Neural progenitor cell (in vitro differentiated cells): ENCODE results near the gene CMC1. TPM values are rescaled to one million over a fixed set of nuclear protein-coding genes. Genes with fewer than 3 reads are reported as not detected.

ENCODE experiments used
- DNase-seq: peaks from one replicate; pipeline ENCODE4 v3.0.0-alpha.2; 2016; ENCODE audit warnings: low spot score
- H2AFZ ChIP-seq: fragments of 200-600 bp; sonication (generic); replicated peaks from 2 replicates; pipeline ENCODE4 v1.6.1; 2016; ENCODE audit warnings: antibody characterized with exemption
- H3F3A ChIP-seq: fragments of 200-600 bp; sonication (generic); 2 replicates; pipeline ENCODE4 v1.6.1; 2016; ENCODE audit warnings: antibody characterized with exemption, low read depth
- H3K27ac ChIP-seq: fragments of 200-600 bp; sonication (generic); 2 replicates; pipeline ENCODE4 v1.5.1; 2016; ENCODE audit warnings: mild to moderate bottlenecking
- H3K27me3 ChIP-seq: fragments of 200-600 bp; sonication (generic); 2 replicates; pipeline ENCODE4 v1.6.1; 2016; ENCODE audit warnings: mild to moderate bottlenecking, moderate library complexity
- H3K36me3 ChIP-seq: fragments of 200-600 bp; sonication (generic); 2 replicates; pipeline ENCODE4 v1.5.1; 2016
- H3K4me1 ChIP-seq: fragments of 200-600 bp; sonication (generic); 2 replicates; pipeline ENCODE4 v1.6.1; 2016; ENCODE audit warnings: mixed run types
- H3K4me2 ChIP-seq: fragments of 200-600 bp; sonication (generic); 2 replicates; pipeline ENCODE4 v1.6.1; 2016
- H3K4me3 ChIP-seq: fragments of 200-600 bp; sonication (generic); 2 replicates; pipeline ENCODE4 v1.5.1; 2016
- H3K79me2 ChIP-seq: fragments of 200-600 bp; sonication (generic); 2 replicates; pipeline ENCODE4 v1.6.1; 2016; ENCODE audit warnings: low read depth
- H3K9ac ChIP-seq: fragments of 200-600 bp; sonication (generic); 2 replicates; pipeline ENCODE4 v1.6.1; 2016
- H3K9me3 ChIP-seq: fragments of 200-600 bp; sonication (generic); 2 replicates; pipeline ENCODE4 v1.5.1; 2016; ENCODE audit warnings: low read depth
- H4K20me1 ChIP-seq: fragments of 200-600 bp; sonication (generic); 2 replicates; pipeline ENCODE4 v1.6.1; 2016; ENCODE audit warnings: low read depth
- H3K27ac Mint-ChIP-seq: 3 replicates; pipeline ENCODE4 v1.8.0; 2021; ENCODE audit warnings: mixed read lengths
- H3K27me3 Mint-ChIP-seq: 2 replicates; pipeline ENCODE4 v1.8.0; 2022; ENCODE audit warnings: low read depth, mild to moderate bottlenecking, inconsistent platforms, moderate library complexity, mixed read lengths; ENCODE audit not compliant: insufficient read depth
- H3K36me3 Mint-ChIP-seq: 3 replicates; pipeline ENCODE4 v1.8.0; 2021; ENCODE audit warnings: mixed read lengths
- H3K4me1 Mint-ChIP-seq: 3 replicates; pipeline ENCODE4 v1.8.0; 2021; ENCODE audit warnings: mixed read lengths
- H3K4me3 Mint-ChIP-seq: 3 replicates; pipeline ENCODE4 v1.8.0; 2021; ENCODE audit warnings: mild to moderate bottlenecking, moderate library complexity, mixed read lengths
- H3K9me3 Mint-ChIP-seq: 3 replicates; pipeline ENCODE4 v1.8.0; 2020; ENCODE audit warnings: mixed read lengths
- EZH2 ChIP-seq: fragments of 200-600 bp; sonication (generic); IDR thresholded peaks from 2 replicates; pipeline ENCODE4 v1.6.1; 2017; ENCODE audit warnings: antibody characterized with exemption, mild to moderate bottlenecking, moderate library complexity
- EZH2phosphoT487 ChIP-seq: fragments of 200-600 bp; sonication (generic); IDR thresholded peaks from 2 replicates; pipeline ENCODE4 v1.6.1; 2017; ENCODE audit warnings: antibody characterized with exemption
- total RNA-seq: library from RNA; depleted of rRNA; stranded (reverse); fragments of >200 nt; gene quantifications from 2 replicates; pipeline ENCODE4 v1.2.3, GENCODE V29; 2015; ENCODE audit warnings: low replicate concordance
- TF ChIP-seq, protein P1 (sequence below): fragments of 200-600 bp; sonication (generic); IDR thresholded peaks from 2 replicates; pipeline ENCODE4 v1.5.1; 2017; ENCODE audit warnings: antibody characterized with exemption, mild to moderate bottlenecking

The CMC1 gene
- total RNA-seq, 1 donor from 2014 or later: 13.0 TPM

DNA sequence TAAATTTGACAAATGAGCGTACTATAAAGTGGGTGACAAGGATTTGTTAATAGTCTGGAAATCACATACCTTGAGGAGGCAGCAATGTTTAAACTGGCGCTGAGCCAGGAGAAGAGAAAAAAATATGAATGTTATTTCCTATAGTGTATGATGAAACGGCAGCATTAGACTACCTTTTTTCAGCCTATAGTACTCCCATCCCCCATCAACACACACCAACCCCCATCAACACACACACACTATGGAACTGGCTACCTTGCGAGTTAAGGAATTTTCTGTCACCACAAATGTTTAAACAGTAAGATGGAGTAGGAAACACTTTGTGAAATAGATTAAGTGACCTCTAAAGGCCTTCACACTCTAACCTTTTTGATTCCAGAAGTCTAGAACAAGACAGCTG lies 60.3 kb downstream of the CMC1 start:
- H3K4me2 ChIP-seq: no peak overlapping the region
- H3K9me3 ChIP-seq: no peaks in the 10 kb centered on the region
- Mint-ChIP-seq H3K36me3 (peaks cover 1% of the 10 kb centered on the region), H3K4me1 (no peaks in the 10 kb centered on the region), H3K27ac (no peak overlapping the region), H3K4me3 (no peak overlapping the region), H3K27me3 (no peaks in the 10 kb centered on the region), H3K9me3 (peaks cover 2% of the 10 kb centered on the region)
- H2AFZ ChIP-seq: no peak overlapping the region
- H3K9ac ChIP-seq: no peak overlapping the region
- H3K36me3 ChIP-seq: no peaks in the 10 kb centered on the region
- no peaks in the 10 kb centered on the region for H4K20me1 ChIP-seq
- TF ChIP-seq EZH2 (no peak), EZH2phosphoT487 (no peak)
- TF ChIP-seq, protein P1, sequence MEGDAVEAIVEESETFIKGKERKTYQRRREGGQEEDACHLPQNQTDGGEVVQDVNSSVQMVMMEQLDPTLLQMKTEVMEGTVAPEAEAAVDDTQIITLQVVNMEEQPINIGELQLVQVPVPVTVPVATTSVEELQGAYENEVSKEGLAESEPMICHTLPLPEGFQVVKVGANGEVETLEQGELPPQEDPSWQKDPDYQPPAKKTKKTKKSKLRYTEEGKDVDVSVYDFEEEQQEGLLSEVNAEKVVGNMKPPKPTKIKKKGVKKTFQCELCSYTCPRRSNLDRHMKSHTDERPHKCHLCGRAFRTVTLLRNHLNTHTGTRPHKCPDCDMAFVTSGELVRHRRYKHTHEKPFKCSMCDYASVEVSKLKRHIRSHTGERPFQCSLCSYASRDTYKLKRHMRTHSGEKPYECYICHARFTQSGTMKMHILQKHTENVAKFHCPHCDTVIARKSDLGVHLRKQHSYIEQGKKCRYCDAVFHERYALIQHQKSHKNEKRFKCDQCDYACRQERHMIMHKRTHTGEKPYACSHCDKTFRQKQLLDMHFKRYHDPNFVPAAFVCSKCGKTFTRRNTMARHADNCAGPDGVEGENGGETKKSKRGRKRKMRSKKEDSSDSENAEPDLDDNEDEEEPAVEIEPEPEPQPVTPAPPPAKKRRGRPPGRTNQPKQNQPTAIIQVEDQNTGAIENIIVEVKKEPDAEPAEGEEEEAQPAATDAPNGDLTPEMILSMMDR: no peak
- no peak overlapping the region for H3K27ac ChIP-seq
- no peak for DNase-seq
- no peak overlapping the region for H3K4me3 ChIP-seq
- H3K79me2 ChIP-seq: no peaks in the 10 kb centered on the region
- no peaks in the 10 kb centered on the region for H3F3A ChIP-seq
- no peaks in the 10 kb centered on the region for H3K27me3 ChIP-seq
- H3K4me1 ChIP-seq: no peaks in the 10 kb centered on the region

DNA sequence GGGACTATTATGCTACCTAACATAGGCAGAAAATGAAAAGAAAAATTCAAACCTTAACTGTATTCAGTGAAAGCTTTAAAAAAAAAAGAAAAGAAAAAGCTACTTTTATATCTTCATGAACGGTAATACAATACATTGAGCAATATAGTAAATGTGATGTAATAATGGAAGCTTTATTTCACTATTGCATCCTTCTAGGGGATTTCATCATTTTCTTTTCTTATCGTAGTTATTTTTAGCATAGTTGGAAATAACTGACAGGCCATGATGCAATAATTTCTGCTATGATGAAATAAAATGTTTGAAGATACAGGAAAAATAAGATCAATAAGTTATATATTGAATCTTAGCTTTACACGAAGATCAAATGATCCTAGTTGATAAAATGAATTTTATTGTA lies 66.8 kb downstream of the CMC1 start:
- H3K36me3 ChIP-seq: no peaks in the 10 kb centered on the region
- no peak overlapping the region for H3K4me2 ChIP-seq
- no peaks in the 10 kb centered on the region for H3F3A ChIP-seq
- Mint-ChIP-seq H3K4me3 (no peak overlapping the region), H3K4me1 (no peaks in the 10 kb centered on the region), H3K27me3 (no peaks in the 10 kb centered on the region), H3K27ac (no peak overlapping the region), H3K9me3 (peaks cover 2% of the 10 kb centered on the region), H3K36me3 (peaks cover 1% of the 10 kb centered on the region)
- H3K27me3 ChIP-seq: no peaks in the 10 kb centered on the region
- TF ChIP-seq EZH2phosphoT487 (no peak), EZH2 (no peak)
- TF ChIP-seq, protein P1: no peak
- H3K4me1 ChIP-seq: no peaks in the 10 kb centered on the region
- no peaks in the 10 kb centered on the region for H4K20me1 ChIP-seq
- H3K9me3 ChIP-seq: no peaks in the 10 kb centered on the region
- no peak overlapping the region for H2AFZ ChIP-seq
- H3K4me3 ChIP-seq: no peak overlapping the region
- no peak overlapping the region for H3K9ac ChIP-seq
- H3K79me2 ChIP-seq: no peaks in the 10 kb centered on the region
- no peak for DNase-seq
- H3K27ac ChIP-seq: no peak overlapping the region

DNA sequence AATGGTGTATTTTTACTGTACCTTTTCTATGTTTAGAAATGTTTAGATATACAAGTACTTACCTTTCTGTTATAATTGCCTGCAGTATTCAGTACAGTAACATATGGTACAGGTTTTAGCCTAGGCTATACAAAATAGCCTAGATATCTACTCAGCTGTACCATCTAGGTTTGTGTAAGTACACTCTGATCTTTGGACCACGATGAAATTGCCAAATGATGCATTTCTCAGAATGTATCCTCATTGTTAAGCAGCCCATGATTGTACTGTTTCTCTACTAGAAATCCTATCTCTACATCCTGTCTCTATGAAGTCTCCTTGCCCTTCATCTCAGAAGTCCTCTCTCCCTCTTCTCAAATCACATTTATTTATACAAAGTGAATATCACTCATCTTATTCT lies 74.3 kb downstream of the CMC1 start:
- Histone ChIP-seq H3K79me2 (no peaks in the 10 kb centered on the region), H4K20me1 (peaks cover 19% of the 10 kb centered on the region), H3K9ac (no peak overlapping the region), H2AFZ (no peak overlapping the region), H3F3A (no peaks in the 10 kb centered on the region), H3K4me3 (no peak overlapping the region), H3K36me3 (no peaks in the 10 kb centered on the region), H3K27me3 (no peaks in the 10 kb centered on the region), H3K27ac (no peak overlapping the region), H3K4me1 (no peaks in the 10 kb centered on the region), H3K9me3 (no peaks in the 10 kb centered on the region), H3K4me2 (no peak overlapping the region)
- TF ChIP-seq, protein P1: no peak
- TF ChIP-seq EZH2phosphoT487: no peak
- TF ChIP-seq EZH2: no peak
- Mint-ChIP-seq H3K9me3 (no peaks in the 10 kb centered on the region), H3K27ac (no peak overlapping the region), H3K4me3 (no peak overlapping the region), H3K4me1 (peaks cover 5% of the 10 kb centered on the region), H3K27me3 (peaks cover 4% of the 10 kb centered on the region), H3K36me3 (no peaks in the 10 kb centered on the region)
- no peak for DNase-seq

DNA sequence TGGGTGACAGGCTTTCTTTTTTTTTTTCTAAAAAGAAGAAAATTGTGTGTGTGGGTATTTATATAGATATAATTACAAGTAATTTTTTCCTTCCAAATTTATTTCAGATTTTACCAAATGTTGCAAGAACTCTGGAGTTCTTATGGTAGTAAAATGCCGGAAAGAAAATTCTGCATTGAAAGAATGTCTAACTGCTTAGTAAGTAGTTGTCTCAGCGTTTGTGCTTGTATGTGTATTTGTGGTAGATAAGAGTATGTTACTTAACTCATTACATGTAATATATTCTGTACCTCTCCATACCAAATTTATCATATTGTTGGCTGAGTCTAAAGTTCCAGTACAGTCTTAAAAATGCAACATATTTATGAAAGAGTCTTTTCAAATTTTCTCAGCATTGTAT lies 74.8 kb downstream of the CMC1 start:
- no peak for DNase-seq
- TF ChIP-seq EZH2 (no peak), EZH2phosphoT487 (no peak)
- TF ChIP-seq, protein P1: no peak
- peaks cover 8% of the 10 kb centered on the region for H3K4me1 Mint-ChIP-seq
- Histone ChIP-seq H3K4me1 (no peaks in the 10 kb centered on the region), H3K4me3 (no peak overlapping the region), H2AFZ (no peak overlapping the region), H3K4me2 (no peak overlapping the region), H3K79me2 (no peaks in the 10 kb centered on the region), H3K9ac (no peak overlapping the region), H3K27me3 (no peaks in the 10 kb centered on the region), H3K27ac (no peak overlapping the region), H3K9me3 (no peaks in the 10 kb centered on the region), H3K36me3 (no peaks in the 10 kb centered on the region), H3F3A (no peaks in the 10 kb centered on the region), H4K20me1 (peaks cover 19% of the 10 kb centered on the region)
- H3K9me3 Mint-ChIP-seq: no peaks in the 10 kb centered on the region
- no peaks in the 10 kb centered on the region for H3K36me3 Mint-ChIP-seq
- H3K27ac Mint-ChIP-seq: no peak overlapping the region
- H3K27me3 Mint-ChIP-seq: peaks cover 4% of the 10 kb centered on the region
- H3K4me3 Mint-ChIP-seq: no peak overlapping the region
